Measurements from ENCODE around the gene PSMB9.

DNA sequence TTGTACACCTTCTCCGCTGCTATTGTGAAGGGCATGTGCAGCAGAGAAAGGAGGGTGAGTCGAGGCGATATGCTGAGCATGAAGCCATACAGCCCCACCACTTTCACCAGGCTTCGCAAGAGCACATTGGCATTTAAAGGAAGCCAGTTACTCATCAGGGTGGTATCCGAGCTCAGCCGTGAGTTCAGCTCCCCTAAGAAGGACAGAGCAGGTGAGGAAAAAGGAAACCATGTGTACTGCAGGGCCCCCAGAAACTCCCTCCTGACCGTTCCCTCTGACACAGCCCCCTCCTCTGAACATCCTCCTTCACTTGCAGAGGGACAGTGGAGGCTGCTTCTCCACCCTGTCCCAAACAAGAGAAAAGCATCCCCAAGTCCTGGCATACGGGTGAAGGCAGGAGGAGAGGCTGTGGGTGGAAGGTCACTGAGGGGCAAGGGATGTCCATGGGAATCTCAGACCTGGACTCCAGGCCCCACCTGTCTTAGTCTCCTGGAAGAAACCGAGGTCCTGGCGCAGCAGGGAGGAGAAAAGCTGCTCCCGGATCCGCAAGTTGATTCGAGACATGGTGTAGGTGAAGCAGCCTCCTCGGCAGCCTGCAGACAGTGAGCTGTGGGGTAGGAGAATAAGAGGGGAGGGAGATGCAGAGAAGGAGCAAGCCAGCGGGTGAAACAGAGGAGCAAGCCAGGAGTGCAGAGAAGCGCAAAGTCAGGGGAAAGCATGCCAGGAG is 18.7 kb upstream of the PSMB9 start:
- no peak for TF ChIP-seq EZH2phosphoT487 (IDR thresholded peaks at IDR 0.05; ENCODE audit: insufficient read depth, low read depth)
- no peak for TF ChIP-seq EZH2 (IDR thresholded peaks at IDR 0.05; ENCODE audit: insufficient read depth, poor library complexity, severe bottlenecking)

Measured in GM23248 (cell line).